ENCODE data around the gene MAEA. TPM values are rescaled to one million over a fixed set of nuclear protein-coding genes. Genes with fewer than 3 reads are reported as not detected.

The MAEA gene
- total and polyA plus RNA-seq, 7 donors: 26.7 to 41.6 (median 38.1) TPM

GRCh38 chr4:1352567-1352900, 62.8 kb downstream of the MAEA start:
- Histone ChIP-seq H3K36me3 (ENCODE audit: insufficient read depth in 1 of 2, low read depth in 1 of 2) (peaks cover 0 to 36% of the 10 kb centered on the region in 2 donors), H3K27me3 (ENCODE audit: insufficient read depth in 3 of 3, low read length in 2 of 3) (no peaks in the 10 kb centered on the region), H3K27ac (no peak overlapping the region), H3K9me3 (no peaks in the 10 kb centered on the region), H3K4me1 (peaks cover 11% of the 10 kb centered on the region), H3K4me3 (no peak overlapping the region)
- intact Hi-C loops (cut with DNase I): loop anchor here (2.0 to 10.0 kb wide), 3 partner anchors 162 to 370 kb away; no protein-coding TSS in a partner anchor
- ATAC-seq (no peak), DNase-seq (no peak)
- TF ChIP-seq CTCF (IDR thresholded peaks at IDR 0.05): no peak
- 88 to 94% (median 89%) methylated on average over 12 of the region's 12 CpGs for WGBS, 3 donors

DNA sequence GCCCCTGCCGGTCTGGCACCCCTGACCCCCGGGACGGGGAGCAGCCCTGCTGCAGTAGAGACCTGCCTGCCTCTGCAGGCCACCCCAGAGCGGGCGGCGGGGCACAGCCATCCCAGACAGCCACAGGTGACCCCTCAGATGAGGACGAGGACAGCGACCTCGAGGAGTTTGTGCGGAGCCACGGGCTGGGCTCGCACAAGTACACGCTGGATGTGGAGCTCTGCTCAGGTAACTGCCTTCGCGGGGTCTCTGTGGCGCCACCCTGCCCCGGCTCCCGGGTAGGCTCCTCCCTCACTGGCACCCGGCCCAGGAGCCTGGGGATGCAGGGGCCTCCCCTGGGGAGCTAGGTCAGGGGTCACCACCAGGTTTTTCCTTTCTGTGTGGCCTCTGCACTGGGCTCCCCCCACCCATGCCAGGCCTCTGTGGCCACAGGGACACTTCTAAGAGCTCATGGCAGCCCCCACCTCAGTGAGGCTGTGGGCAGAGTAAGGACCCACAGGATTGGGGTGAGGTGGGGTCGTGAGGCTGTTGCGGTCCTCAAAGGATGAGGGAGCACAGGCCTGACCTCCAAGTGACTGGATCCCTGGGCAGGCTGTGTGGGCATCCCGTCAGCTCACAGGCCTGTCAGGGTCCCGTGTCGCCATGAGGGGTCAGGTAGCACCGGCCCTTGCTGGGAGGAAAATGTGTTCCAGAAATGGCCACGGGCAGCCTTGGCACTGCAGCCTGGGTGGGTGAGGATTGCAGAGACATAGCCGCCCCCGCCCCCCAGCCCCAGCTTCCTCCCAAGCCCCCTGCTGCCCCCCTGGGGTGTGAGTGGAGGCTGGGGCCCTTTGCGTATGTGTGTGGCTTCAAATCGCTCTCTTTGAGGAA, 63.7 kb downstream of the MAEA start:
- H3K27me3 ChIP-seq (ENCODE audit: insufficient read depth in 3 of 3, low read length in 2 of 3): no peaks in the 10 kb centered on the region
- no peak for TF ChIP-seq CTCF (IDR thresholded peaks at IDR 0.05)
- H3K4me3 ChIP-seq: no peak overlapping the region
- peaks cover 0 to 45% of the 10 kb centered on the region in 2 donors for H3K36me3 ChIP-seq (ENCODE audit: insufficient read depth in 1 of 2, low read depth in 1 of 2)
- DNase-seq (no peak), ATAC-seq (no peak)
- H3K27ac ChIP-seq: no peak overlapping the region
- peaks cover 2% of the 10 kb centered on the region for H3K4me1 ChIP-seq
- WGBS, 3 donors: 88 to 91% (median 90%) methylated on average over 30 of the region's 30 CpGs
- H3K9me3 ChIP-seq: no peaks in the 10 kb centered on the region
- intact Hi-C loops (cut with DNase I): loop anchor here (2.0 to 10.0 kb wide), 3 partner anchors 161 to 369 kb away; no protein-coding TSS in a partner anchor

DNA sequence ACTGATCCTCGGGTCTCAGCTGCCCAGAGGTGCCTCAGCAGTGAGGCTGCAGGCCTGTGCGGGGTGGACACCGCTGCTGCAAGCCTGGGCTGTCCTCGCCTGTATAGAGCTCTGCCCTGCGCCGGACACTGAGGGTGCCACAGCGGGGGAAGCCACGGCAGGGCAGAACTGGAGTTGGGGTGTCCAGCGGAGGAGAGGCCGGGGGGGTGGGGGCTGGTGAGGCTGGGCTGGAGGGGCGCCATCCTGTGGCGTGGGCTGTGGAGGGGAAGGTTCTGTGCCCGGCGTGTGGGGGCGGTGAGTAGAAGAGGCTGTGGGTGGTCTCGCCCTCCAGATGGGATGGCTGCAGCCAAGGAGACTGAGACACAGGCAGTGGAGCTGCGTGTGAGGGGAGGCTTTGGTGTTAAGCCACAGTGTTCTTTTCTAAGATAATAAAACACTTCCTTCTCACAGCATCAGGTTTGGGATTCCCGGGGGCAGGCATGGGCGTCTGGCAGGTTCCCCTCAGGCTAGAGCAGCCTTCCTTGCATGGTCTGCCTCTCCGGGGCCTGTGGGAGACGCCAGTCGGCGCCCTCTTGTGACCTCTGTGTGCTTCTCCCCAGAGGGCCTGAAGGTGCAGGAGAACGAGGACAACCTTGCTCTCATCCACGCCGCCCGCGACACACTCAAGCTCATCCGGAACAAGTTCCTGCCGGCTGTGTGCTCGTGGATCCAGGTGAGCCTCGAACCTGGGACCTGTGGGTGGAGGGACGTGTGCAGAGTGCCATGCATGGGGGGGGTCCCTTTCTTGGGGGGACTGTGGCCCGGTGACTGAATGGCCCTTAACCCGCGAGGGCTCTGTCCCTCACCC, 64.7 kb downstream of the MAEA start:
- Histone ChIP-seq H3K27ac (no peak overlapping the region), H3K4me3 (no peak overlapping the region), H3K36me3 (ENCODE audit: insufficient read depth in 1 of 2, low read depth in 1 of 2) (peaks cover 0 to 47% of the 10 kb centered on the region in 2 donors), H3K27me3 (ENCODE audit: insufficient read depth in 3 of 3, low read length in 2 of 3) (no peaks in the 10 kb centered on the region), H3K9me3 (no peaks in the 10 kb centered on the region), H3K4me1 (no peaks in the 10 kb centered on the region)
- DNase-seq: no peak
- ATAC-seq: no peak
- TF ChIP-seq CTCF (IDR thresholded peaks at IDR 0.05): no peak
- intact Hi-C loops (cut with DNase I): loop anchor here in 1 of 2 donors (5.0 to 10.0 kb wide), 2 partner anchors 160 to 222 kb away; no protein-coding TSS in a partner anchor
- WGBS, 3 donors: 89 to 92% (median 91%) methylated on average over 35 to 36 of the region's 36 CpGs

GRCh38 chr4:1354983-1355275, 65.2 kb downstream of the MAEA start:
- no peak for DNase-seq
- Histone ChIP-seq H3K4me1 (no peaks in the 10 kb centered on the region), H3K27ac (no peak overlapping the region), H3K4me3 (no peak overlapping the region), H3K27me3 (ENCODE audit: insufficient read depth in 3 of 3, low read length in 2 of 3) (no peaks in the 10 kb centered on the region), H3K36me3 (ENCODE audit: insufficient read depth in 1 of 2, low read depth in 1 of 2) (peaks cover 0 to 41% of the 10 kb centered on the region in 2 donors), H3K9me3 (no peaks in the 10 kb centered on the region)
- intact Hi-C loops (cut with DNase I): loop anchor here (5.0 to 10.0 kb wide), 4 partner anchors 157 to 277 kb away; no protein-coding TSS in a partner anchor
- WGBS, 3 donors: 91 to 95% (median 93%) methylated on average over 18 of the region's 18 CpGs
- TF ChIP-seq CTCF (IDR thresholded peaks at IDR 0.05): no peak
- no peak for ATAC-seq

All from psoas muscle (tissue), 8 donors.